Suprapubic skin (tissue), 3 donors: ENCODE measurements around the gene TBC1D13.

Experiments
- CTCF ChIP-seq, 2 donors: fragments of 200-600 bp in 1 of 2; fragments of 450-650 bp in 1 of 2; sonication (generic) in 1 of 2; IDR thresholded peaks; one replicate each; pipeline ENCODE4 v1.5.1; 2016 to 2019; ENCODE audit warnings: antibody characterized with exemption in 2 of 2, mild to moderate bottlenecking in 1 of 2, moderate library complexity in 1 of 2
- POLR2A ChIP-seq, 2 donors: fragments of 450-650 bp; IDR thresholded peaks; one replicate each; pipeline ENCODE4 v1.6.1; 2017; ENCODE audit warnings: antibody characterized with exemption in 2 of 2, mild to moderate bottlenecking in 2 of 2, moderate library complexity in 2 of 2

GRCh38 chr9:128757602-128758001 lies 29.5 kb upstream of the TBC1D13 start:
- no peak for TF ChIP-seq CTCF (IDR thresholded peaks at IDR 0.05)
- no peak for TF ChIP-seq POLR2A (IDR thresholded peaks at IDR 0.05)
